ENCODE data around the gene VEZF1. TPM values are rescaled to one million over a fixed set of nuclear protein-coding genes. Genes with fewer than 3 reads are reported as not detected.

Gene VEZF1
- total and polyA plus RNA-seq, 2 of the 8 experiments (the other 6 are each of a cell fraction or from before 2014, with no cell fraction given): 28.9 to 61.9 TPM

DNA sequence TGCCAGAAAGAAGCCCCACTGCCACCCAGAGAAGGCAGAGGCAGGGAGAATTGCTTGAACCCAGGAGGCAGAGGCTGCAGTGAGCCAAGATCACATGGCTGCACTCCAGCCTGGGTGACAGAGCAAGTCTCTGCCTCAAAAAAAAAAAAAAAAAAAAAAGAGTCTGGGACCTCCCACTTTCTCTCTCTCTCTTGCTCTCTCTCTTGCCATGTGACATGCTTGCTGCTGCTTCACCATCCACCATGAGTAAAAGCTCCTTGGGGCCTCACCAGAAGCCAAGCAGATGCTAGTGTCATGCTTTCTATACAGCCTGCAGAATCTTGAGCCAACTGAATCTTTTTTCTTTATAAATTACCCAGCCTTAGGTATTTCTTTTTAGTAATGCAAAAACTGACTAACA, 40.5 kb upstream of the VEZF1 start:
- no peak for TF ChIP-seq CHD2 (IDR thresholded peaks at IDR 0.05; ENCODE audit: low read length)
- CTCF ChIA-PET (ENCODE audit: partially characterized antibody): interaction anchor here (0.8 to 1.2 kb wide), 2 partner anchors 21 to 31 kb away, joined by 3 read pairs; no protein-coding TSS in a partner anchor

More for the DNA sequence above, 40.5 kb upstream of the VEZF1 start:
- H3K23me2 ChIP-seq (ENCODE audit: low read depth, low read length): no peaks in the 10 kb centered on the region
- no peak overlapping the region for H3K4ac ChIP-seq (replicated peaks; ENCODE audit: insufficient read length, low read depth, low read length)
- POLR2A ChIA-PET (ENCODE audit: partially characterized antibody): interaction anchor here (2.9 kb wide), 1 partner anchor 28 kb away, joined by 11 read pairs; no protein-coding TSS in a partner anchor
- H3K79me2 ChIP-seq (ENCODE audit: control insufficient read depth in 1 of 2, insufficient read depth in 2 of 2, low read length in 2 of 2): no peaks in the 10 kb centered on the region
- no peak overlapping the region for H3K4me2 ChIP-seq (ENCODE audit: insufficient read depth in 1 of 2, low read depth in 2 of 2, low read length in 2 of 2)
- no peak overlapping the region for H3K9ac ChIP-seq (replicated peaks in 1 of 4; ENCODE audit: extremely low read depth in 1 of 4, low read depth in 3 of 4, low read length in 3 of 4)
- no peak overlapping the region for H3K18ac ChIP-seq (ENCODE audit: extremely low read depth, low read length)
- H2BK15ac ChIP-seq (ENCODE audit: low read length): no peak overlapping the region
- H3K14ac ChIP-seq (ENCODE audit: insufficient read length): no peak overlapping the region
- H2AK5ac ChIP-seq (ENCODE audit: low read depth, low read length): no peak overlapping the region
- H4K8ac ChIP-seq (ENCODE audit: extremely low read depth, insufficient read depth, low read length): no peak overlapping the region
- no peak overlapping the region for H3K4me3 ChIP-seq (ENCODE audit: extremely low read depth in 1 of 4, insufficient read depth in 2 of 4, low read depth in 3 of 4, low read length in 4 of 4)
- DNase-seq (ENCODE audit: low read depth in 1 of 2, low spot score in 2 of 2) (no peak), FAIRE-seq (no peak)
- no peak overlapping the region for H3K23ac ChIP-seq (ENCODE audit: insufficient read length)
- H3K36me3 ChIP-seq (ENCODE audit: control insufficient read depth in 2 of 4, insufficient read depth in 4 of 4, low read length in 3 of 4): no peaks in the 10 kb centered on the region
- H4K5ac ChIP-seq (ENCODE audit: insufficient read length, low read depth, low read length): no peak overlapping the region
- H3K4me1 ChIP-seq (replicated peaks in 1 of 4; ENCODE audit: control insufficient read depth in 3 of 4, insufficient read depth in 4 of 4, low read length in 3 of 4): peaks cover 0 to 10% (median 2%) of the 10 kb centered on the region in 4 experiments; a peak in 2 of 7 replicates
- no peak overlapping the region for H3K27ac ChIP-seq (ENCODE audit: low read depth, low read length)
- H2BK120ac ChIP-seq (replicated peaks; ENCODE audit: low read depth, low read length): no peak overlapping the region
- H3K27me3 ChIP-seq (replicated peaks in 1 of 4; ENCODE audit: control insufficient read depth in 3 of 4, extremely low read depth in 1 of 4, insufficient read depth in 3 of 4, low read length in 3 of 4): no peaks in the 10 kb centered on the region
- H2BK12ac ChIP-seq (ENCODE audit: low read depth, low read length): no peak overlapping the region
- H4K91ac ChIP-seq (replicated peaks; ENCODE audit: insufficient read length, low read length): no peak overlapping the region
- H3K9me3 ChIP-seq (ENCODE audit: insufficient read depth in 2 of 2, low read depth in 1 of 2, low read length in 1 of 2): no peaks in the 10 kb centered on the region
- no peaks in the 10 kb centered on the region for H3K79me1 ChIP-seq (ENCODE audit: low read depth, low read length)
- H4K20me1 ChIP-seq (replicated peaks in 1 of 2; ENCODE audit: control insufficient read depth in 1 of 2, insufficient read depth in 2 of 2, low read length in 2 of 2): no peaks in the 10 kb centered on the region
- H2BK5ac ChIP-seq (ENCODE audit: low read depth, low read length): no peak overlapping the region
- no peak overlapping the region for H2AFZ ChIP-seq (ENCODE audit: low read length)
- H2BK20ac ChIP-seq (ENCODE audit: low read length): no peak overlapping the region
- no peak overlapping the region for H3K56ac ChIP-seq (replicated peaks; ENCODE audit: insufficient read length, low read depth, low read length)

Data from H1 (cell line).